SW480 (cell line): ENCODE measurements around the gene THADA.
"Not testable (repeated sequence)": the region's sequence is repeated elsewhere in the genome, so short reads cannot be mapped to it uniquely, and the experiment has no call there.

Experiments
- DNase-seq: peaks from one replicate; pipeline ENCODE4 v3.0.0-alpha.2; 2016; ENCODE audit warnings: low spot score

Gene THADA

DNA sequence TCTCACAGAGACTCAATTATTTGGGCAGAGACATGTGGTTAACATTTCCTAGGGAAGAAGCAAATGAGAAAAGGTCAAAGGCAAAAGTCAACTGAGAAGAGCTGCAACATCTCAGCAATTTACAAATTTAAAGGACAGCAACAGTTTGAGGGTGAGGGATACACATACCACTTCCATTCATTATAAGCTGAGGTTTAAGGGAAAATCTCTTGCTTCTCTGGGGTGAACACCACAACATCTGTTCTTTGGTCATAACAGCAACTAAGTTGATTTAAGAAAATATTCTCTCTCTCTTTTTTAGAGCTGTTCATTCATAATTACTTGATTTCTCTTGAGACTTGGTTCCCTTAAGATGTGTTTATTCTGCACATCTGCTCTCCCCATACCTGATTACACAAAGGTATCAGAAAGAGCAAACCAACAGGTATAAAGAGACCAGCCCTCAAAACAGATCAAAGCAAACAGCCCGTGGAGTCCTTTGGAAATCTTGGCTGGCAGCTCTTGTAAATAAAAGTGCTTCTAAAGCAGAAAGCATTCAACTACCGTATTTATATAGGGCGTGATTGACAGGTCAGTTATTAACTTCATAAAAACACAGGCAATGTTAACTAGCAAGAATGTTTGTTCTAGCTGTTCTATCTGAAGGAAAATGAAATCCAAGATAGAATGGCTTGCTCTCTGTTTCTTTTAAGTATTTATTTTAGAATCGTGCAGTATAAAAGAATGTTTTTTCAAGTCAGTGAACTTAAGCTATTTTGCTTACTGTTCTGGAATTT, 132.8 kb downstream of the THADA start:
- DNase-seq, result peak; percentile 45

DNA sequence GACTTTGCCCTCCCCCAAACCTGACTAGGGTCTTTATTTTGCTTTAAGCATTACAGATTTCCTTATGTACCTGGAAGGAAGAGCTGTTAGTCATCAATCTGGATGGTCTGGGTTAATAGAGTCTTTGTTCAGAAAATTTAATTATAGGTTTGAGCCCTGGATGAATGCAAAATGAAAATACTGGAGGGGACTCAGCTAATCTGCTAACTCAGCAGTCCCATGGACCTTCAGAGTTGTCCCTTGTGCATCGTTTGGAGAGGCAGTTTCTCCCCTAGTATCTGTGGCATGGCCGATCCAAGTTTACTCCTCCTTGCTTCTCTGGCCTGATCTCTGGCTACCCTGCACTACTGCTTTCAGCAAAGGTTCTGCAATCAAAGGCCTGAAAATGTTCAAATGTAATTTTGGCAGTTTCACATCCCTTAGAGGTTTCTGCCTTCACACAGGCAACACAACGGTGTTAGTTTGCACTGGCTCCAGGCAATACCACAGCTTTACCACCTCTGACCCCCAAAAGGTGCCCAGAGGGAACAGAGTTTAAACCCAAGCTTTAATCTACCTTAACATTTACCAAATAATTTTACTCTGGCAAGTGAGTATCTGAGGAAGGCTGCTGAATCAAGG, 134.3 kb downstream of the THADA start:
- DNase-seq, result no peak

DNA sequence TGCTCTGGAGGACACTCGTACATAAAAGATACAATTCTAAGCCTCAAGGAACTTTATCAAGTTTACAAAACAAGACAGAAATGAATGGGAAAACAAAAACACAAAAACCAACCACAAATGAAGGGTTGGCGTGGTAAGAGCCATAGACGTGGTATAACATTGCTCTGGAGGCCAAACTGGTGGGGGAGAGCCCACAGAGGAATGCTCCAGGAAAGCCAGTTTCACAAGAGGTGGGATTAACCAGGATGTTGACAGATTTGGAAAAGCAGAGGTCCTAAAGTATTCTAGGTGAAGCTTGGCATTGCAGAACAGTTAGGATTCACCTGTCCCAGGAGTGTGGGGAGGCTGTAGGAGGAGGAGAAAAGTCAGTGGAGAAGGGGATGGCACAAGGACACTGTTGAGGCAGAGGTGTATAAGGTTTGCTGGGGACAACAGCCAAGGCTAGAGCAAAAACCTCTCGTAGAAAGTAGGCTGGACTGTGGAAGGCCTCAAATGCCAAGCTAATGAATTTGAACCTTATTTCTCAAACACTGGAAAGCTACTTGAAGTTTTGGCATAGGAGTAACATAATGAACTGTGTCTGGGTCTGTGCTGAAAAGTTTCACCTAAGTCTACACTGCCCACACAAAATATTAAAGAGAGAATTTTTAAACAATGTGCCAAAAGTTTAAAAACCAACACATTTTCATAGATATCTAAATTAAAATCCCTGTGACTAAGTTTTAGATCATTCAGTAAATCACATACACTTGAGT, 135.1 kb downstream of the THADA start:
- no peak for DNase-seq

DNA sequence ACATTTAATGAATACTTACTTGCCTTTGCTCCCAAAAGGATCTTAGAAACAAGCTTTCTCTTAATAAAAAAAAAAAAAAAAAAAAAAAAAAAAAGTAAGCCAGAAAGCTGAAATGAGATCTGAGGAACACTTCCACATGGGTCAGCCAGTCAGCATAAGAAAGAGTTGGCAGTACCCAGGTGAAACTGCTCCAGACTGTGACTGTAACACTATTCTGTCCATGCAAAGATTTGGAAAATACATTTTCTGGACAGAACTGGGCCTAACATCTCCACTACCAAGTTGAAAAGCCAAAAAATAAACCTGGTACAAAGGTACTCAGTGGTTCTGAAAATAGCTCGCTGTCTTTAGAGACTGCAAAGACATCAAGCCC, 135.7 kb downstream of the THADA start:
- DNase-seq, result no peak

DNA sequence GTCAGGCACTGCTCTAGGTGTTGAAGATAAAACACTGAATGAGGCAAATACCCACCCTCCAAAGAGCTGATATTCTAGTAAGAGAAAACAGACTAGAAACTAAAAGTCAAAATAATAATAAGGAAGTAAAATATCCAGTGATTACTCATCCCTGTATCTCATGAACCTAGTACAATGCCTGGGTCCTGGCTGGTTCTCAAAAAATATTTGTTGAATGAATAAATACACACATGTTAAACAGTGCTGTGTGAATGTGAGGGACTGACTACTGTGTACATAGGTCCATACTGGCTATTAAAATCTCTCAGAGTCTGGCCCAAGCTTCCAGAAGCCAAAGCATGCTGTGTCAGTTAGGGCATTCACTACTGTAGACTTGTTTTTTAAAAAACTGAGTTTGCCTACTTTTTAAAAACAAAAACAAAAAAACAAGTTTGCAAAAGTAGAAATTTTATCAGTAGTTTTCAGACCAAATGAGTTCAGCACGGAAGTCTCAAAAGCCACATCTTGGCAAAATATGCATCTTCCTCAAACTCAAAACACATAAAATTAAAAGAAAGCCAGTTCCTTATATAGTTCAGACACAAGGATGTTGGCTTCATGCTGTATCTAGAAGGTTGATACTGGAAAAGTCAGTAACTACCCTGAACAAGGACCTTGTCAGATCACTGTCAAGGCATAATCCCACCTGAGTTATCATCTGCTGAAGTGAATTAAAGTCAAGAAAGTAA, 136.2 kb downstream of the THADA start:
- no peak for DNase-seq

DNA sequence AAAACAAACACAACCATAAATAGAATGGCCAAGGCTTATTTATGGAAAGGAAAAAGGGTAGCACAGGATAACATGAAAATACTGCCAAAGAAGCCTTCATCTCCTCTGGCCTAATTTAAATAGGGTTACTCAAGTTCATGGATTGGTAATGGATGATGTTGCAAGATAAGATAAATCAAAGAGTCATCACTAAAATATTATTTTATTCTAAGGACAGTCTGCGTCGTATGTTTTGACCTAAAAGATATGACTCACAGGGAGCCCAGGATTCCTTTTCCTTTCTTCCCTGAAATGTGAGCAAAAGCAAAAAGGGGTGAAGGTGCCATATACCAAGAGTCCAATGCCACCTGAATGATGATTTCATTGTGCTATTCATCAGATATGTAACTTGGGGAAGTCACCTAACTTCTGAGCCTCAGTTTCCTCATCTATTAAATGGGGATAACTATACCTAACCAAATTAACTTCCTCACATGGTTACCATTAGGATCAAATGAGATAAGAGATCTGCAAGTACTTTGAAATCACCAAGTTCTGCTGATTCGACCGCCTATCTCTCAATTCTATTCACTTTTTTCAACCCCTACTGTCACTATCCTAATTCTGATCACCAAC, 137.7 kb downstream of the THADA start:
- no peak for DNase-seq

DNA sequence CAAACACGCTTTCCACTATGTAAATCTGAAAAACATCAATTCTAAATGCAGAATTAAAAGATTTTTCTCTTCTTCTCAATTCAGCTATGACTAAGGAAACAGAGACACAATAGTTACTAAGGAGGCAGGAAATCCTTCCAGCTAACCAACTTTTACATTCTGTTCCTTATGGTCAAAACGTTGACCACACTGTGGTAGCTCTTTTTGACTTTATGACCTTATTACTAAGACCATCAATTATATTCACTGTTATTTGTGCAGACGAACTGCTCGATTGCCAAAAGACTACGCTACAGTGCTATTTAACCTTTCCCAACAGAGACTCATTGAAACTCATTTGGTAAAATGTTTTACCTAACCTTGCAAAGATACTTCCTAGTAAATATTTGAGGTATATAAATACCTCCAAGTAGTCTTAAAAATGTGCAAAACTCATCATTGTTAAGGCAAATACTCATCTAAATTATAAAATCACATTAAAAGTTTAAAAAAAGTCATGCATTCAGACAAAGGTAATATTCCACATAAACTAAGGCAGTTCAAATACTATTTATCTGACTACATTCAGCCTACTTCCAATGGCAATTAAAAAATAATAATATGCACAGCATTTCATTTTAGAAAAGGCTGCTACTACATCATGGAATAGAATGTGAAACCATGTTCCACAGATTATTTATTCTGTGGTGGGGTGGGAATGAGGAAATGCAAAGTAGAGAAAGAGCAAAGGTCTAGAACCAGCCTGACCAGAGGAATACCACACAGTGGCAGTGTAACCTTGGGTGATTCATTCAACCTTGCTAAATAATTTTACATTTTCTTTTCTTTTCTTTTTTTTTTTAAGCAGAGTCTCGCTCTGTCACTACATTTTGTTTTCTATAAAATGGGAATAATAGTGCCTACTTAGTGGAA, 139.9 kb downstream of the THADA start:
- DNase-seq, result peak; percentile 53

DNA sequence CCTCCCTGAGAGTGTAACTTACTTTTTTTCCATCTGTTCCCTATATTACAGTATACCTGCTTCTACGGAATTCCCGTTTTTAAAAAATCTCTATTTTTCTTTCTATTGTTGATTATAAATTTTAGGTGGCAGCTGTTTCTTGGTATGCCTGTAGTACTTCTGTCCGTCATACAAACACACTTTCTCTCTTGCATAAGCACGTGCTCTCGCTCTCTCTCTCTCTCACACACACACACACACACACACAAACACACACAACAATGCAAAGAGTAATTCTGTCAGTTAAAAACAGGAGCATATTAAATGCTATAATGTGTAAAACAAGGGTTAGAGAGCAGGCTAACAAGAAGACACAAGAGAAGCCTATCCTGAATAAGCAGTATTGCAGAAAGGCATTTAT, 140.5 kb downstream of the THADA start:
- DNase-seq, result no peak

DNA sequence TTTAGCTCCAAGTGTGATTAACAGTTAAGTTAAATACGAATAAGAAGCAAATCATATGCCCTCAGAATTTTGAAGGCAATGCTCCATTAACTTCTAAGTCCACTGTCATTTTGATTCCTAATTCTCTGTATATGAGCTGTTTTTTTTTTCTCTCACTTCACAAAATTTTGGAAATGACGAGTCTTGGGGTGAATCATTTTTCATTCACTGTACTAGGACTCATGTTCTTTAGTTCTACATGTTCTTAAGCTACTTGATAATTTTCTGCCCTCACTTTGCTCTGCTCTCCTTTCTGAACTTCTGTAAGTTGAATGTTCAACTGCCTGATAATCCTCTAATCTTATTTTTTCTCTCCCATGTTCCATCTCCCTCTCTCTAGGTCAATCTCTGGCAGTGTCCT, 141.0 kb downstream of the THADA start:
- no peak for DNase-seq

DNA sequence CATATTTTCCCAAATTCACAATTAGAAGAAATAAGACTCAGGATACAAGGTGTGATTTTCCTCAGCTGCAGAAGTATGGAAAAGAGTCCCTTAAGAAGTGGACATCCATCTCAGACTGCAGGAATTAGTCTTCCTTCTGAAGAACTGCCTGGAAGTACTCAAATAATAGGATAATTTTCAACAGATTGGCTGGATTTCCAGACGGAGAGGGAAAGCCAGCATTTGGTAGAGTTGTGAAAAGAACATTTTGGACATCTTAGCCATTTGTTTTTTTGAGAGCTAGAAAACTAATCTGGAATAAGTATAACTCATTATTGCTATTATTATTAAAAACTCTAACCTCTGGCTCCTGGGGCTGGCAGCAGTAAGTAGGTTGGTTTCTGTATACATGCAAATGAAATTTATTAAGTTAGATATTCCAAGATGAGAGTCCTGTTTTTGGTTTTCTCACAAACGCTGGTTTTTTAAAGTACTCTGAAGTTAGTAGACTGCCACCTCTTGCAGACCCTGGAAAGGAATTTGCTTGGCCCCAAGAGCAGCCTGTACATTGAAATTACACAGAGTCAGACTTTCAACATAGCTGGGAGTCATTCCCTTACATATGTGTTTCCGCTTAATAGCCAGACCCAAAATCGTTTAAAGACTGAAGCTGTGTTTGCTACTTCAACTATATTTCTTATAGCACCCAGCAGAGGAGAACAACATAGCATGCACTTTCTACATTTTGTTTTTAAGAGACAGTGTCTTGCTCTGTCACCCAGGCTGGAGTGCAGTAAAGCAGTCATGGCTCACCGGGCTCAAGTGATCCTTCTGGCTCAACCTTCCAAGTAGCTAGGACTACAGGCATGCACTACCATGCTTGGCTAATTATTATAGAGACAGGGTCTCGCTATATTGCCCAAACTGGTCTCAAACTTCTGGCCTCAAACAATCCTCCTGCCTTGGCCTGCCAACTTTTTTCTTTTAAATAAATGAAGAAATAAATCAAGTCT, 142.4 kb downstream of the THADA start:
- DNase-seq, result no peak

DNA sequence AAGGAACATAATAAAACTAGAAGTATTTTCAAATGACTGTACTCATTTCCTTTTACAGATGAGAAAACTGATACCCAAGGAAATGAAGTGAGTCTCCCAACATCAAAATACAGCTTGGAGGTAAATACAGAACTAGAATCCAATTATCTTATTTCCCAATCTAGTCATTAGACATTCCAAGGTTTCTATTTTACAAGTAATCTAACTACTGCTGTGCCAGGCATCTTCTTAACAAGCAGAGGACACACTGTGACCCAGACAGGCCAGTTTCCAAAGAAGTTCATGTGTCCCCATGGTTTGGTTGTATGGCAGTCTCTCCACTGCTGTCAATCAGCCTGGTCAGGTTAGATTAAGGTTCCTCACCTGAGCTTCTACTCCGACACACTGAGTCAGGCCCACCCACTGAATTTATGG, 143.5 kb downstream of the THADA start:
- no peak for DNase-seq

DNA sequence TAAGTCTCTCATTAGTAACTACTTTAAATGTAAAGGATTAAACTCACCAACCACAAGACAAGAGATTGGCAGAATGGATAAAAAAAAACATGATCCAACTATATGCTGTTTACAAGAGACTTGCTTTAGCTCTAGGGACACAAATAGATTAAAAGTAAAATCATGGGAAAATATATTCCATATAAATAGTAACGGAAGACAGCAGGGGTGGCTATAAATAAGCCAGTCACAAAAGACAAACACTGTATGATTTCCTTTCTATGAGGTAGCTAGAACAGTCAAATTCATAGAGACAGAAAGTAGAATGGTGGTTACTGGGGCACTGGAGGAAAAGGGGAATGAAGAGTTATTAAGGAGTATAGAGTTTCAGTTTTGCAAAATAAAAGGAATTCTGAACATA, 145.2 kb downstream of the THADA start:
- no peak for DNase-seq

DNA sequence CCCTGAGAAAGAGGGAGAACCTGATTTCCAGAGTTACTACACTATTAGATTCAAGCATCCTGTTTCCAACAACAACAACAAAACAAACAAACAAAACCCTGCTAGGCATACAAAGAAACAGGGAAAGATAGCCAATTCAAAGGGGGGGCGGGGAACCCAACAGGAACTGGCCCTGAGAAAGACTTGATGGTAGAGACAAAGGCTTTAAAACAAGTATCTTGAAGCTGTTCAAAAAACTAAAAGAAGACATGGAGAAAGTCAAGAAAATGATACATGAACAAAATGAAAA, 147.1 kb downstream of the THADA start:
- no peak for DNase-seq

DNA sequence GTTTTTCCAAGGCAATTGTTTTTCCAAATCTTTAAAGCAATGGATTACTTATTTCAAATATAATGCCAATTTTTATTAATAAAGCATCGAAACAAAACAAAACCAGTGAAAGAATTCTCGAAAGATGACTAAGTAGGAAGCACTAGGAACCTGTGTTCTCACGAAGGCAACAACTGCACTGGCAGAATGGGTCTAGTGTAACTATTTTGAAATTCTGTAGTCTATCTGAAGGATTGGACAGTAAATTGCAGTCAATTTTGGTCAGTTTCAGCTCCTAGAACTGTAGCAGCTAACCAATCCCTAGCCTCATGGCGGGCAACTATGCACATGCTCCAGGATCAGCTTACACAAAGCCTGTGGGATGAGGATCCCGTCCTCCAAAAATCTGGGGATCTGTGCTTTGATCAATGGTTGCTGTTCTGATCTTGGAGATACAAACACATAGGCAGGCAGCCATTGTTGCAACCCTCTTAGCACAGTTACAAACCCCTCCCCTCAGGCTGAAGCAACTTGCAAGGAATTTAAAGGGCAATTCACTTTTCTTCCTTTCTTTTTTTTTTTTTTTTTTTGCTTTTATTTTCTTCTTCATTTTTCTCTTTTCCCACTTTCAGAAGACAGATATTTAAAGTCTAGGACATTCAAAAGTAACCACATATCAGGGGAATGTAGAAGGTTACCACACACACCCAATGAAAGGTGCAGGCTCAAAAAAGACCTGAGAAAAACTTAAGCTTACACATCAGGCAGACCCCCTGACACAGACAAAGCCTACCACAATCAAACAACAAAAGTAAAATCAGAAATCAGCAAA, 147.6 kb downstream of the THADA start:
- DNase-seq, result no peak

DNA sequence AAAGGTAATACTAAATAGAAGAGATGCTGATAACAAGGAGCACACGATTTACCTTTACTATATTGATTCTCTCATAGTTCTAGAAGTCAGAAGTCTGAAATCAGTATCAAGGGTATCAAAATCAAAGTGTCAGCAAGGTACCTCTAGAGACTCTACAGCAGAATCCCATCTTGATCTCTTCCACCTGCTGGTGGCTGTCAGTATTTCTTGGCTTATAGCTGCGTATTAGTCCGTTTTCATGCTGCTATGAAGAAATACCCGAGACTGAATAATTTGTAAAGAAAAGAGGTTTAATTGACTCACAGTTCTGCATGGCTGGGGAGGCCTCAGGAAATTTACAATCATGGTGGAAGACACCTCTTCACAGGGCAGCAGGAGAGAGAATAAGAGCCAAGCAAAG, 149.1 kb downstream of the THADA start:
- DNase-seq, result not testable (repeated sequence)

DNA sequence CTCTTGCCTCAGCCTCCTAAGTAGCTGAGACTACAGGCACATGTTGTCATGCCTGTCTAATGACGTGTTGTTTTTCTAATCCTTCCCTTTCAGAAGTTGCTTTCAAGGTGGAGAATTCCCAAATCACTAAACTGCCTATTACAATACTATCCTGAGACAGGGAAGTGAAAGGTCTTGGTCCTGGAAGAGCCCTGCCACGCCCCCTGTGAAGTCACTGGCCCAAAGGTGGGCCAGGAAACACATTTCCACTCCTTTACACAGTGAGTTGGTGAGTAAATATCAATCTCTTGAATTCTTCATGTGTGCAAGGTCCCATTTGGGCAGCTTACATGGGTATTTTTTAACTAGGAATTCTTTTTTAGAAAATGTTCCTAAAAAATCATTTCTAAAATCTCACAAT, 150.1 kb downstream of the THADA start:
- DNase-seq, result no peak

DNA sequence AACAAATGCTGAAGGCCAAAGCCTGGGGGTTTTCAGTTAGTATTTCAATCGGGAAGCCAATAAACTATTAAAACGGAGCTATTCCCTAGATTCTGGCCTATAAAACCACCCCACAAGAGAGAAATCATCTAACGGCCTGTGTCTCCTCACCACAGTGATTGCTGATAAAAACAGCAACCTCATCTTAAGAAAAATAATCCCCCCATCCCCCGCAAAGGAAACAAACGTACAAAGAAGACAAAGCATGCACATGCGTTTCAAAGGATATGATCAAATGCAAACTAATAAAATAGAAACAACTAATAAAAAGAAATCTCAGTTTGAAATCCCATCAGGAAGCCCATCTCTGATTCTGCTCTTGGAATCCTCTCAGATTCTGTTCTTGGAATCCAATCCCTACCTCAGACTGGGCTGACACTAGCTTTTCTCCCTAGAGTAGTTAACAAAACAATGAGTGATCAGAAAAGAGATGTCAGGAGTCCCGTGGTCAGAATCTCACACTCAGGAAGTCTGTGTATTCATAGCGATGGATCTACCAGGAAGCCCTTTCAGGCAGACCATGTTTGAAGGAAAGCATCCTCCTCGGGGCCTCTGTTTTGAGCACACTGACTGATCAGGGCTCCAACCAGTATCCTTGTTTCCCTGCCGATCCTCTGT, 150.7 kb downstream of the THADA start:
- no peak for DNase-seq

DNA sequence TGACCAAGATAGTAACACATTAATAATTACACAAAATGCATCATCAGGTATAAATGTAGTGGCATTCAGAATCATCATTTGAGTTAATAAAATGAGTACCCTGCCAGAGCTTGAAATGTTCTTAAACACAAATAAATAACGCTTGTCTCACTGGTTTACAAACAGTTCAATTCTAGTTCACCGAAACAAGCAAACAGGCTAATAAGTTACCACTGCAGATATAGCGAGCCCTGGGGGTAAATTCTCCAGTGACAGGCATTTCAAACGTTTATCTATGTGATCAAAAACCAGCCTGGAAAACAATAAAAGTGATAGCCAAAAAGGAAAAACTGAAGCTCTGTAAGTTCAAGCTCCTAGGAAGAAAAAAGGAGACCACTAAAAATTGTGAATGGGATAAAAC, 152.6 kb downstream of the THADA start:
- no peak for DNase-seq

DNA sequence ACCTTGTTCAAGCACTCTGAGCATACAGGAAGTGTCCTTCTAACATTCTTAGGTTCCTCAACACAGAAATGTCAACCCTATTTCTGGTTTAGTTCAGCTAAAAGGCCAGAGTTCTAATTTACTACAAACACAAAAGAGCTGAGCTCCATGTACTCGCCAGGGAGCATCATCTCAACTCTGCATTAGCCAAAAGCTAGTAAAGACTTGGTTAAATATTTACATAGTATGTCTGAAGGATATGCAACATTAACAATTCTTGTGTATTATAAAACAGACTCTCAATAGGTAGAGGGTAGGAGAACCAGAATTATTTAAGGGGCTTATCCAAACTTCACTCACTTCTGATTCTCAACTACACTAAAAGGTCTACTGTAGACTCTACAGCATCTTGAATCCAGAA, 154.6 kb downstream of the THADA start:
- no peak for DNase-seq
